GM19467 (cell line): ENCODE data around the gene BORCS8.
"Not testable (repeated sequence)": the region's sequence is repeated elsewhere in the genome, so short reads cannot be mapped to it uniquely, and the experiment has no call there.

Experiments used
- ATAC-seq: cut with Tn5 transposase; IDR thresholded peaks from one replicate; pipeline ENCODE4 v1.9.1; 2021; ENCODE audit warnings: mild to moderate bottlenecking, moderate library complexity; ENCODE audit not compliant: unreplicated experiment

The BORCS8 gene

GRCh38 chr19:19192078-19192882, at the start of gene BORCS8, which contains the start of gene RFXANK:
Gene BORCS8 (minus strand): TSS chr19:19192152. CDS start chr19:19192117, 35 bp downstream.
Gene RFXANK (plus strand): TSS chr19:19192258. CDS start chr19:19193947, 1,689 bp downstream.
- peak; percentile 75 for ATAC-seq

DNA sequence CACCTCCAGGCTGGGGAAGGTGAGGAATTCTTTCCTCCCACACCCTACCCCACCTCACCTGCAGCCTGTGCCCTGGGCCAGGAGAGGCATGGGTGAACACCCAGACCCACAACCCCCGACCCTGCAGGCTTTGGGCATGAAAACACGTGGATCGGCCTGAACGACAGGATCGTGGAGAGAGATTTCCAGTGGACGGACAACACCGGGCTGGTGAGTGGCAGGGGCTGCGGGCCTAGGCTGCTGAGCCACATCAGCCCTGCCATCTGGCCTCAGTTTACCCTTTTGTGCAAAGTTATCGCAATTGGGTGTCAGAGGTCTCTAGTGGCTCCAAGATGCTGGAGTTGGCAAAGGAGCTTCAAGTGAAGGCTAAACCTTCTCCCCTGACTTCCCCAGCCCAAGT, 48.5 kb upstream of the BORCS8 start:
- no peak for ATAC-seq

DNA sequence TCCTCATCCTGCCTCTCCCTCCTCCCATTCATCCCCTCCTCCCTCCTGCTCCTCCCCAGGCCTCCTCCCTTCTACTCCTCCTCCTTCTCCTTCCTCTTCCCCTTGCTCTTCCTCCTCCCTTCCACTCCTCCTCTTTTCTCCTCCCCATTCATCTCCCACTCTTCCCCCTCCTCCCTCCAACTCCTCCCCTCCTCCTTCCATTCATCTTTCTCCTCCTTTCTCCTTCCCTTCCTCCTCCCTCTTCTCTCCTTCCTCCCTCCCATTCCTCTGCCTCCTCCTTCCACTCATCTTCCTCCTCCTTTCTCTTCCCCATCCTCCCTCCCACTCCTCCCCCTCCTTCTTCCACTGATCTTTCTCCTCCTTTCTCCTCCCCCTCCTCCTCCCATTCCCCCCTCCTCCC, 47.7 kb upstream of the BORCS8 start:
- ATAC-seq = no peak

DNA sequence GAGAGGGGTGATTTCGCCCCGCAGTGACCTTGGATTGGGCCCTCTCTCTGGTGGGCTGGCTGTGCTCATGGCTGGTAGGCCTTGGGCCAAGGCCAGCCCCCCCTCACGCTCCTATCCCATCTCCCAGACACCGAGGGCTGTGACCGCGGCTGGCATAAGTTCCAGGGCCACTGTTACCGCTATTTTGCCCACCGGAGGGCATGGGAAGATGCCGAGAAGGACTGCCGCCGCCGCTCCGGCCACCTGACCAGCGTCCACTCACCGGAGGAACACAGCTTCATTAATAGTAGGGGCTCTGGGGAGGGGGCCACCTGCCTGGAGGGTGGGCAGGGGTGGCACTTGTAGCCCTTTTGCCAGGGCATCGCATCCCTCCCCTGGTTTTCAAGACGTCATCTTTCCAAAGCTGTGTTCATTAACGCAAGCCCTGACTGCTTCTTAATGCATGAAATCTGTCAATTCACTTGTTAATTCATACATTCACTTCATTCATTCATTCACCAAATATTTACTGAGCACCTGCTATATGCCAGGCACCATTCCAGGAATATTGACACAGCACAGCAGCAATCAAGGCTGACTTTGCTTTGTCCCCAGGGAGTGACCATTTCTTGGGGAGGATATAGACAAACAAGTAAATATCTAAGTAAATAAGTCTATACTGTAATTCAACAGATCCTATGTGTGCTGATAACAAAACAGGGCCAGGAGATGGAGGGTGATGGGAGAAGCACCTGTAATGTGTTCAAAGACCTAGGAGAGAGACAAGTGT, 46.4 kb upstream of the BORCS8 start:
- no peak for ATAC-seq

- no peak for ATAC-seq
These were observed 44.2 kb upstream of the BORCS8 start for GRCh38 chr19:19236173-19236572.

DNA sequence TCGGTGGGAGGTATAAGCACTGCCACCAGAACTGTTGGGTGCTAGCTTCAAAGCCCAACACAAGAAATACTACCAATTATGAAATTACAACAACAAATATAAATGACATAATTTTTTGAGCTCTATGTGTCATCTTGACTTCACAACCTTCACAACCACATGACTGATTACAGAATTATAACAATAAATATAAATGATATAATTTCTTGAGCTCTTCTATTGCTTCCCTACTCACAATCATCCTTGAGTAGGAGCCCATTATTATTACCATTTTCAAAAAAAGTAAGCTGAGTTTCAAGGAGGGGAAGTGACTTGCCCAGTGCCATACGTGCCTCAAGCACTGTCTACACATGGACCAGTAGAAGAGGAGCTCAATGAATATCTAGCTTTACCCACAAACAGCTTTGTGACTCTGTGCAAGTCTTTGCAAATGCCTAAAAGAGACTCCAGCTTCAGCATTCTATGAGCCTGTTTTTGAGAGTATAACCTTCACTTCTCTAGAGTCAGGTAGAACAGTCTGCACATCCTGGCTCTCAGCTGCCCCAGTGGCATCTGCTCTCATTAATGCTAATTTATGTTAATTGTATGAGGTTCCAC, 42.4 kb upstream of the BORCS8 start:
- no peak for ATAC-seq

GRCh38 chr19:19232261-19232721, 40.3 kb upstream of the BORCS8 start:
- ATAC-seq = no peak

DNA sequence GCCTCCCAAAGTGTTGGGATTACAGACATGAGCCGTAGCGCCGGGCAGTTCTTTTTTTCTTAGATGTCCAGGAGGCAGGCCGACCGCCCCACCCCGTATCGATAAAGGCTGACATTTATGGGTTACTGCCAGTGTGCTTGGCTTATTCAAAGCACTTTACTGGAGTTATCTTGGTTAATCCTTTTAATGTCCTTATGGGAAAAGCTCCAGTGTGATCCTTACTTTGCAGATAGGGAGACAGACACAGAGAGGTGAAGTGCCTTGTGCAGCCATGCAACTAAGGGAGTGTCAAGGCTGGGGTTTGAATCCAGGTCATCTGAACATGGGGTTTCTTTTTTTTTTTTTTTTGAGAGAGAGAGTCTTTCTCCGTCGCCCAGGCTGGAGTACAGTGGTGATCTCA, 39.0 kb upstream of the BORCS8 start:
- ATAC-seq = no peak

DNA sequence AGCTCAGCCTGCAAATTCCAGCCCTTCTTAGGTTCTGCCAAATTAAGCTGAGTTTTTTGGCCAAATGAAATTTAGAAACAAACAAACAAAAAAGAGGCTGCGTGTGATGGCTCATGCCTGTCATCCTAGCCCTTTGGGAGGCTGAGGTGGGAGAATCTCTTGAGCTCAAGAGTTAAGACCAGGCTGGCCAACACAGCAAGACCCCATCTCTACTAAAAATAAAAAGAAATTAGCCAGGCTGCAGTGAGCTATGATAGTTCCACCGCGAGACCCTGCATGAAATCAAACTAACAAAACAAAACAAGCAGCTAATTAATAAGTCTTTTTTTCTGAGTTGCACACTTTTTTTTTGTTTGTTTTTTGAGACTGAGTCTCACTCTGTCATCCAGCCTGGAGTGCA, 37.7 kb upstream of the BORCS8 start:
- no peak for ATAC-seq

DNA sequence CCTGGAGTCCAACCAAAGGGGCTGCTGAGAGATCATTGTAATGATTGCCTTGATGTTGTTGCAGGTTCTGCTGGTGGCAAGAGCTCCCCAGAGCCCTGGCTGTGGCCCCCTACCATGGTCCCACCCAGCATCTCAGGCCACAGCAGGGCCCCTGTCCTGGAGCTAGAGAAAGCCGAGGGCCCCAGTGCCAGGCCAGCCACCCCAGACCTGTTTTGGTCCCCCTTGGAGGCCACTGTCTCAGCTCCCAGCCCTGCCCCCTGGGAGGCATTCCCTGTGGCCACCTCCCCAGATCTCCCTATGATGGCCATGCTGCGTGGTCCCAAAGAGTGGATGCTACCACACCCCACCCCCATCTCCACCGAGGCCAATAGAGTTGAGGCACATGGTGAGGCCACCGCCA, 35.3 kb upstream of the BORCS8 start:
- no peak for ATAC-seq

DNA sequence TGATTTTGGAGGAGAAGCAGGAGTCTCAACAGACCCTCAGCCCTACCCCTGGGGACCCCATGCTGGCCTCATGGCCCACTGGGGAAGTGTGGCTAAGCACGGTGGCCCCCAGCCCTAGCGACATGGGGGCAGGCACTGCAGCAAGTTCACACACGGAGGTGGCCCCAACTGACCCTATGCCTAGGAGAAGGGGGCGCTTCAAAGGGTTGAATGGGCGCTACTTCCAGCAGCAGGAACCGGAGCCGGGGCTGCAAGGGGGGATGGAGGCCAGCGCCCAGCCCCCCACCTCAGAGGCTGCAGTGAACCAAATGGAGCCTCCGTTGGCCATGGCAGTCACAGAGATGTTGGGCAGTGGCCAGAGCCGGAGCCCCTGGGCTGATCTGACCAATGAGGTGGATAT, 34.7 kb upstream of the BORCS8 start:
- no peak for ATAC-seq

DNA sequence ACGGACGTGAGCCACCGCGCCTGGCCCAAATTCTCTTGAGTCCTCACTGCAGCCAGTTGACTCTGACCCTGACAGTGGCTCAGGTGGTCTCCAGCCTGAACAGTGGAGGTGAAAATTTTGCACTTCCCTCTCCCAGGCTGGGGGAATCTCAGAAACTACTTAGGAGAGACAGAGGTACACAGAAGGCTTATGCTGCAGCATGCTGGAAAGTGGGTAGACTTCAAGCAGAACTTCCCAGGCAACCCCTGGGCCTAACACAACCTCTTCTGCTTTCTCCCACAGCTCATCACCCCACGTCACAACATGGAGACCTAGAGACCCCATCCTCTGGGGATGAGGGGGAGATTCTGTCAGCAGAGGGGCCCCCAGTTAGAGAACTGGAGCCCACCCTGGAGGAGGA, 34.3 kb upstream of the BORCS8 start:
- ATAC-seq = no peak

GRCh38 chr19:19224852-19225494, 33.0 kb upstream of the BORCS8 start:
- no peak for ATAC-seq

DNA sequence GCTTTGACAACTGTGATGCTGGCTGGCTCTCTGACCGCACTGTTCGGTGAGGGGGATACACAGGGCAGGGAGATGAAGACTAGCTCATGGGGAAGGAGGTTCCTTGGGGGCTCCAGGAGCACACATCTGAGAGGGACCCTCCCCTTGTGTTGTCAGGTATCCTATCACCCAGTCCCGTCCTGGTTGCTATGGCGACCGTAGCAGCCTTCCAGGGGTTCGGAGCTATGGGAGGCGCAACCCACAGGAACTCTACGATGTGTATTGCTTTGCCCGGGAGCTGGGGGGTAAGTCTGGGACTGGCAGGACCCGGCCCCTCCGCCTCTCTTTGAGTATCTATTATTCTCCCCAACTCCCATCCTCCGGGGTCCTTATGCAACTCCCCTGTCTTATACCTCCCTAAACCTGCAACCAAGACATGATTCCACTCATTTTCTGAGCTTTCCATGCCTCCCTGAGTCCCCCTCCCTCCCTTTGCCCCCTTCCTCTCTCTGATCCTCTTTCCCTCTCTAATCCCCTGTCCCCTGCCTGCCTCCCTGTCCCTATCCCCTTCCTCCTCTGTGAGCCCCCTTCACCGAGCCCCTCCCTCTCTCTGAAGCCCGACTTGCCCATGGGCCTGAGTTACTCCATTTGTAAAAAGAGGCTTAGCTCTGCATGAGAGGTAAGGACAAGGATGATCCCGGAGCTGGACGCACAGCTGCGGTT, 32.3 kb upstream of the BORCS8 start:
- no peak for ATAC-seq

- ATAC-seq = no peak
These were observed 31.7 kb upstream of the BORCS8 start for GRCh38 chr19:19223636-19224035.

GRCh38 chr19:19223060-19223459, 31.1 kb upstream of the BORCS8 start:
- ATAC-seq = no peak

DNA sequence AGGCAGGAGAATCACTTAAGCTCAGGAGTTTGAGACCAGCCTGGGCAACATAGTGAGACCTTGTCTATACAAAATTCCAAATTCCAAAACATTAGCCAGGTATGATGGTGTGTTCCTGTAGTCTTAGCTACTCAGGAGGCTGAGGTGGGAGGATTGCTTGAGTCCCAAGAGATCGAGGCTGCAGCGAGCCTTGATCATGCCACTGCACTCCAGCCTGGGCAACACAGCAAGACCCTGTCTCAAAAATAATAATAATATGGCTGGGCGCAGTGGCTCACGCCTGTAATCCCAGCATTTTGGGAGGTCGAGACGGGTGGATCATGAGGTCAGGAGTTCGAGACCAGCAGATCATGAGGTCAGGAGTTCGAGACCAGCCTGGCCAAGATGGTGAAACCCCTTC, 29.0 kb upstream of the BORCS8 start:
- ATAC-seq = not testable (repeated sequence)

DNA sequence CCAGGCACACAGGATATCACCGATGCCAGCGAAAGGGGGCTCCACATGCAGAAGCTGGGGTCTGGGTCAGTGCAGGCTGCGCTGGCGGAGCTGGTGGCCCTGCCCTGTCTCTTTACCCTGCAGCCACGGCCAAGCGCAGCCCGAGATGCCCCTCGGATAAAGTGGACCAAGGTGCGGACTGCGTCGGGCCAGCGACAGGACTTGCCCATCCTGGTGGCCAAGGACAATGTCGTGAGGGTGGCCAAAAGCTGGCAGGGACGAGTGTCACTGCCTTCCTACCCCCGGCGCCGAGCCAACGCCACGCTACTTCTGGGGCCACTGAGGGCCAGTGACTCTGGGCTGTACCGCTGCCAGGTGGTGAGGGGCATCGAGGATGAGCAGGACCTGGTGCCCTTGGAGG, 27.0 kb upstream of the BORCS8 start:
- no peak for ATAC-seq

DNA sequence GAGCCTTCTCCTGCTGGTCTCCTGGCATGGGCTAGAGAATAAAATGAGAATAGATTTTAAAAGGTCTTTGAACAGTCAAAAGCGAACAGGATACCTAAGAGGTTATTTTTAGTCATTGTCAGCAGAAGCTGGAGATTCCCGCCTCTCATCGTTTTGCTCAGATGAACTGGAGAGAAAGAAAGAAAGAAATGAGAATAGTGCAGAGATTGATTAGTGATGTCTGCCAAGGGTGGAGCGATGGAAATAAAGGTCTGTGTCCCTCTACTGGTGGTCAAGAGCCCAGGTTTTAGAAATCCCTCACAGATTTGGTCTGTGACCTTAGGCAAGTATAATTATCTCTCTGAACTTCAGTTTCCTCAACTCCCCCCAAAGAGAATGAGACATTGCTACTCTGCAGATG, 25.1 kb upstream of the BORCS8 start:
- ATAC-seq = no peak

GRCh38 chr19:19215792-19216191, 23.8 kb upstream of the BORCS8 start:
- ATAC-seq = no peak

- ATAC-seq = no peak
These were observed 22.9 kb upstream of the BORCS8 start for GRCh38 chr19:19214892-19215291.
